ENCODE results near the gene MELTF. TPM values are rescaled to one million over a fixed set of nuclear protein-coding genes. Genes with fewer than 3 reads are reported as not detected.

Gene MELTF
- total RNA-seq, 1 donor from 2014 or later = 5.0 TPM

GRCh38 chr3:197028728-197029510 is 698 bp downstream of the MELTF start:
- Mint-ChIP-seq H3K4me3 (ENCODE audit: low read depth) (peak overlapping the region; percentile 62), H3K36me3 (ENCODE audit: insufficient read depth) (peaks cover 3% of the 10 kb centered on the region), H3K27me3 (peaks cover 60% of the 10 kb centered on the region), H3K27ac (no peak overlapping the region), H3K9me3 (ENCODE audit: low read depth) (no peaks in the 10 kb centered on the region), H3K4me1 (ENCODE audit: low read depth) (peaks cover 2% of the 10 kb centered on the region)
- no peak for TF ChIP-seq CTCF (IDR thresholded peaks at IDR 0.05; ENCODE audit: unreplicated experiment)
- no peak for DNase-seq (ENCODE audit: low spot score, unreplicated experiment)

GRCh38 chr3:197027896-197028727 is 1.5 kb downstream of the MELTF start:
- Mint-ChIP-seq H3K27me3 (peaks cover 65% of the 10 kb centered on the region), H3K9me3 (ENCODE audit: low read depth) (no peaks in the 10 kb centered on the region), H3K4me3 (ENCODE audit: low read depth) (peak overlapping the region; percentile 41), H3K27ac (no peak overlapping the region), H3K36me3 (ENCODE audit: insufficient read depth) (peaks cover 3% of the 10 kb centered on the region), H3K4me1 (ENCODE audit: low read depth) (peaks cover 2% of the 10 kb centered on the region)
- DNase-seq (ENCODE audit: low spot score, unreplicated experiment) = no peak
- TF ChIP-seq CTCF (IDR thresholded peaks at IDR 0.05; ENCODE audit: unreplicated experiment) = no peak

GRCh38 chr3:197027151-197027895 is 2.3 kb downstream of the MELTF start:
- Mint-ChIP-seq H3K9me3 (ENCODE audit: low read depth) (no peaks in the 10 kb centered on the region), H3K4me3 (ENCODE audit: low read depth) (no peak overlapping the region), H3K36me3 (ENCODE audit: insufficient read depth) (peaks cover 3% of the 10 kb centered on the region), H3K27me3 (peaks cover 73% of the 10 kb centered on the region), H3K27ac (no peak overlapping the region), H3K4me1 (ENCODE audit: low read depth) (peaks cover 2% of the 10 kb centered on the region)
- no peak for DNase-seq (ENCODE audit: low spot score, unreplicated experiment)
- no peak for TF ChIP-seq CTCF (IDR thresholded peaks at IDR 0.05; ENCODE audit: unreplicated experiment)

GRCh38 chr3:197026481-197026866 is 3.1 kb downstream of the MELTF start:
- no peak for TF ChIP-seq CTCF (IDR thresholded peaks at IDR 0.05; ENCODE audit: unreplicated experiment)
- peaks cover 3% of the 10 kb centered on the region for H3K36me3 Mint-ChIP-seq (ENCODE audit: insufficient read depth)
- peaks cover 73% of the 10 kb centered on the region for H3K27me3 Mint-ChIP-seq
- no peaks in the 10 kb centered on the region for H3K9me3 Mint-ChIP-seq (ENCODE audit: low read depth)
- peaks cover 4% of the 10 kb centered on the region for H3K4me1 Mint-ChIP-seq (ENCODE audit: low read depth)
- no peak overlapping the region for H3K4me3 Mint-ChIP-seq (ENCODE audit: low read depth)
- no peak for DNase-seq (ENCODE audit: low spot score, unreplicated experiment)
- peak overlapping the region; percentile 16 for H3K27ac Mint-ChIP-seq
